Thyroid gland (tissue), 4 donors: ENCODE measurements around the gene KRT78.

ENCODE experiments used
- POLR2A ChIP-seq, 2 donors: fragments of 450-650 bp; IDR thresholded peaks; one replicate each; pipeline ENCODE4 v1.6.1; 2017; ENCODE audit warnings: antibody characterized with exemption in 2 of 2, mild to moderate bottlenecking in 2 of 2, moderate library complexity in 1 of 2
- TF ChIP-seq, protein P1 (sequence below), 6 experiments: fragments of 200-600 bp in 3 of 6; fragments of 450-650 bp in 3 of 6; sonication (generic) in 3 of 6; IDR thresholded peaks; one replicate each; pipeline ENCODE4 v1.5.1; 2016 to 2019; ENCODE audit warnings: antibody characterized with exemption in 6 of 6, mild to moderate bottlenecking in 2 of 6, inconsistent platforms in 1 of 6, moderate library complexity in 1 of 6

DNA sequence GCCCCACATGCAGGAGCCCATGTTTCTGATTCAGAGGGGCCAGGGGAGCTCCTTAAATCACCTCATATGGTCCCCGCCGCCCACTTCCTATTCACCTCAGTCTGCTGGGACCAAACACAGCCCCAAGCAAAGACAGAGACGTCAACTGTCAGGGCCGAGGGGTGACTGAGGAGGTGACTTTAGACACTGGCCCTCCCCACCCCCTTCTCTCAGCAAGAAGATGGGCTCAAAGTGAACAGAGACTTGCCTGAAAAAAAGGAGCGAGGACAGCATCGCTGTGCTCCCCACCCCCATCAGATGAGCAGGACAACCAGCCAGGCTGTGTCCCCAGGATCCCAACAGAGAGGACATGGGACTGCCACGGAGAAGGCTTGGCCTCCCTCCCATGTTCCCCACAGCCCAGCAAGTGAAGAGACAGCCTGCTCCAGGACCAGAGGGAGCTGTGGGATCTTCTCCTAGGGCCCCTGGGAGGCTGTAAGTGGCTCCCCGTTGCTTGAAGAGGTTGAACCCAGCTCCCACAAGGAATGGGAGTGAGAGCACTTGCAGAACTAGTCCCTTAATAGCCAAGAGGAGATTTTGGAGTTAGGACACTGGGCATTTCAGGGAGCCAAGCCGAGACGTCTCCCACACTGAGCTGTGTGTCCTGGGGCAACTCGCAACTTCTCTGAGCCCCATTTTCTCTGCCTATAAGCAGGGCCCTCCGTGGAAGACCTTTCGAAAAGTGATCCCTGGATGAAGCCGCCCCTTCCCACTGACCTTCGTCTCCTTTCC lies 13.3 kb downstream of the KRT78 start:
- no peak for TF ChIP-seq POLR2A (IDR thresholded peaks at IDR 0.05)
- TF ChIP-seq, protein P1, sequence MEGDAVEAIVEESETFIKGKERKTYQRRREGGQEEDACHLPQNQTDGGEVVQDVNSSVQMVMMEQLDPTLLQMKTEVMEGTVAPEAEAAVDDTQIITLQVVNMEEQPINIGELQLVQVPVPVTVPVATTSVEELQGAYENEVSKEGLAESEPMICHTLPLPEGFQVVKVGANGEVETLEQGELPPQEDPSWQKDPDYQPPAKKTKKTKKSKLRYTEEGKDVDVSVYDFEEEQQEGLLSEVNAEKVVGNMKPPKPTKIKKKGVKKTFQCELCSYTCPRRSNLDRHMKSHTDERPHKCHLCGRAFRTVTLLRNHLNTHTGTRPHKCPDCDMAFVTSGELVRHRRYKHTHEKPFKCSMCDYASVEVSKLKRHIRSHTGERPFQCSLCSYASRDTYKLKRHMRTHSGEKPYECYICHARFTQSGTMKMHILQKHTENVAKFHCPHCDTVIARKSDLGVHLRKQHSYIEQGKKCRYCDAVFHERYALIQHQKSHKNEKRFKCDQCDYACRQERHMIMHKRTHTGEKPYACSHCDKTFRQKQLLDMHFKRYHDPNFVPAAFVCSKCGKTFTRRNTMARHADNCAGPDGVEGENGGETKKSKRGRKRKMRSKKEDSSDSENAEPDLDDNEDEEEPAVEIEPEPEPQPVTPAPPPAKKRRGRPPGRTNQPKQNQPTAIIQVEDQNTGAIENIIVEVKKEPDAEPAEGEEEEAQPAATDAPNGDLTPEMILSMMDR (IDR thresholded peaks at IDR 0.05): no peak
